Left kidney (tissue), 2 donors: Measurements from ENCODE around the gene HEMGN. TPM values are rescaled to one million over a fixed set of nuclear protein-coding genes. Genes with fewer than 3 reads are reported as not detected.
A peak's percentile ranks its signal among the peaks of the same experiment; 100 is the strongest.
"Not testable (repeated sequence)": the region's sequence is repeated elsewhere in the genome, so short reads cannot be mapped to it uniquely, and the experiment has no call there.

Experiments used
- DNase-seq: peaks from one replicate; pipeline ENCODE4 v3.0.0-alpha.2; 2013
- polyA plus RNA-seq: library from polyadenylated mRNA; unstranded; fragments of 120-200 nt; gene quantifications from one replicate; pipeline ENCODE4 v1.2.1, GENCODE V29; 2013; ENCODE audit not compliant: insufficient read length

Gene HEMGN
- polyA plus RNA-seq, 1 donor: 1.5 TPM

- DNase-seq: no peak
Observed at GRCh38 chr9:97966493-97966892, 28.5 kb upstream of the HEMGN start.

DNA sequence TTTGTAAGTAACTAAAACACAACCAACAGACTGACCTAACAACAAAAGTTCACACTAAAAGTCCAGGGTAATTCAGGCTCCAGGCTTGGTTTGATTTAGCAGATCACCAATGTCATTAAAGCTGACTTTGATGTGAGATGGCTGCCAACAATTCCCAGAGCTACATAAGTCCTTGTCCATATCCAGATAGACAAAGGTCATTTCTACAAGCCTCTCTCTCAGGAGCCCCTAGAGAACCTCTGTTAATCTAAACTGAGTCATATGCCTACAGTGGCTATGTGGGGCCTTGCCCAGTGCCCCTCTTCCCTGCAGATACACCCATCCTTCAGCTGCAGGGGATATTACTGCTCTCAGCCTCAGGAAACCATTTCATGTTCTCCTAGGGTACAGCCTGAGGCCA lies 26.9 kb upstream of the HEMGN start:
- DNase-seq: no peak

DNA sequence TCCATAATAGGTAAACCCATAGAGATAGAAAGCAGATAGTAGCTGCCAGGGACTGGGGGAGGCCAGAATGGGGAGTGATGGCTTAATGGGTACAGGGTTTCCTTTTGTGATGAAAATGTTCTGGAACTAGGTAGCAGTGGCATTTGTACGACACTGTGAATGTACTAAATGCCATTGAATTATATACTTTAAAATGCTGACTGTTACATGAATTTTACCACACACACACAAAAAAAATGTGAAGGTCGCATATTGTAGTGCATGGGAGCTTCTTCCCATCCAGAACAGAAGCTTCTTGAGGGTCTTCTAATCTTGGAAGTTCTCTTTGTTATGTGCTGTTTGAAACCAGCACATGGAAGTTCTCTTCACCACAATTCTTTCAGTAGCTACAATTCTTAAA lies 25.3 kb upstream of the HEMGN start:
- no peak for DNase-seq

DNA sequence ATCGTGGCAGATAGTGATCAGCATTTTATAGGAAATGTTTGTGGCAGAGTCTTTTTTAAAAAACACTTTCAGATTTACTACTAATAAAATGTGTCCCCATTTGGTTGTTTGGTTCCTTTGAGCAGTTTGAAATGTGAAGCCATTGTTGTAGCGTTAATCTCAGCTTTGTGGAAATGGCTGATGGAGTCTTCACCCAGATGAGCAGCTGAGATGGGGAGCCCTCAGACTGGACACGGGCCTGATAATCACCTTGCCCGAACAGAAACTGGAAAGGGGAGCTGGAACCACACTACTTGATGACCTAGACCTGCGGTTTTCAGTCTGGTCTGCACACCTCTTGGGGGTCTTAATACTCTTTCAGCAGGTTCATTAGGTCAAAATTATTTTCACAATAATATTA lies 24.6 kb upstream of the HEMGN start:
- DNase-seq: no peak

GRCh38 chr9:97962136-97962535 lies 24.2 kb upstream of the HEMGN start:
- no peak for DNase-seq

GRCh38 chr9:97961361-97961760 lies 23.4 kb upstream of the HEMGN start:
- DNase-seq: no peak

- DNase-seq: not testable (repeated sequence)
Observed at GRCh38 chr9:97960678-97961328, 22.8 kb upstream of the HEMGN start.

- DNase-seq: no peak
Observed at GRCh38 chr9:97959585-97959984, 21.6 kb upstream of the HEMGN start.

GRCh38 chr9:97958812-97959511 lies 21.0 kb upstream of the HEMGN start:
- no peak for DNase-seq

DNA sequence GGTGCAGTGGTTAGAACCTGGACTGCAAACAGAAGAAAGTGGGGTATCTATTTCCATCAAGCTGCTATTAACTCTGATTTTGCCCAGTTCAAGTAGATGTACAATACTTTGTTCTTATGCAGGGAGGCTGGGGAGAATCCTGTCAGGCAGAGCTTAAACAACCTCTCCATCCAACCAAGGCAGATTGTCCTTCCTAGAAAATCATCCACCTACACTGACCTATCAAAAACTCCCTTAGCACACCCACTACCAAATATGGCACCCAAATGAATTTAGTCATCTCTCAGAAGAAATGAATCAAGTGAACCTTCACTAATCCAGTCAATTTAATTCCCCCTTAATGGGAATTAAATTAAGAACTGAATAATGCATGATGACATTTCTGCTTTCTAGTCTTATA lies 18.4 kb upstream of the HEMGN start:
- DNase-seq: no peak

GRCh38 chr9:97954550-97954989 lies 16.6 kb upstream of the HEMGN start:
- peak; percentile 21 for DNase-seq

DNA sequence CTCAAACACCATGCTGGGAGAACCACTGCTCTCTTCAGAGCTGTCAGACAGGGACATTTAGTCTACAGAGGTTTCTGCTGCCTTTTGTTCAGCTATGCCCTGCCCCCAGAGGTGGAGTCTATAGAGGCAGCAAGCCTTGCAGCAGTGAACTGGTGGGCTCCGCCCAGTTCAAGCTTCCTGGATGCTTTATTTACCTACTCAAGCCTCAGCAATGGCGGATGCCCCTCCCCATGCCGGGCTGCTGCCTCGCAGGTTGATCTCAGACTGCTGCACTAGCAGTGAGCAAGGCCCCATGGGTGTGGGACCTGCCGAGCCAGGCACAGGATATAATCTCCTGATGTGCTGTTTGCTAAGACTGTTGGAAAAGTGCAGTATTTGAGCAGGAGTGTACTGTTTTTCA lies 12.9 kb upstream of the HEMGN start:
- DNase-seq: not testable (repeated sequence)

DNA sequence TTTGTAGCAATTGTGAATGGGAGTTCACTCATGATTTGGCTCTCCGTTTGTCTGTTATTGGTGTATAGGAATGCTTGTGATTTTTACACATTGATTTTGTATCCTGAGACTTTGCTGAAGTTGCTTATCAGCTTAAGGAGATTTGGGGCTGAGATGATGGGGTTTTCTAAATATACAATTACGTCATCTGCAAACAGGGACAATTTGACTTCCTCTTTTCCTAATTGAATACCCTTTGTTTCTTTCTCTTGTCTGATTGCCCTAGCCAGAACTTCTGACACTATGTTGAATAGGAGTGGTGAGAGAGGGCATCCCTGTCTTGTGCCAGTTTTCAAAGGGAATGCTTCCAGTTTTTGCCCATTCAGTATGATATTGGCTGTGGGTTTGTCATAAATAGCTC lies 9.1 kb upstream of the HEMGN start:
- not testable (repeated sequence) for DNase-seq

DNA sequence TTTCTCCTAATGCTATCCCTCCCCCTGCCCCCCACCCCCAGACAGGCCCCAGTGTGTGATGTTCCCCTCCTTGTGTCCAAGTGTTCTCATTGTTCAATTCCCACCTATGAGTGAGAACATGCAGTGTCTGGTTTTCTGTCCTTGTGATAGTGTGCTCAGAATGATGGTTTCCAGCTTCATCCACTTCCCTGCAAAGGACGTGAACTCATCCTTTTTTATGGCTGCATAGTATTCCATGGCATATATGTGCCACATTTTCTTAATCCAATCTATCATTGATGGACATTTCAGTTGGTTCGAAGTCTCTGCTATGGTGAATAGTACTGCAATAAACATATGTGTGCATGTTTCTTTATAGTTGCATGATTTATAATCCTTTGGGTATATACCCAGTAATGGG lies 7.5 kb upstream of the HEMGN start:
- not testable (repeated sequence) for DNase-seq

GRCh38 chr9:97944612-97945011 lies 6.6 kb upstream of the HEMGN start:
- DNase-seq: no peak

- no peak for DNase-seq
Observed at GRCh38 chr9:97943308-97943855, 5.4 kb upstream of the HEMGN start.

GRCh38 chr9:97941323-97941722 lies 3.4 kb upstream of the HEMGN start:
- DNase-seq: no peak

DNA sequence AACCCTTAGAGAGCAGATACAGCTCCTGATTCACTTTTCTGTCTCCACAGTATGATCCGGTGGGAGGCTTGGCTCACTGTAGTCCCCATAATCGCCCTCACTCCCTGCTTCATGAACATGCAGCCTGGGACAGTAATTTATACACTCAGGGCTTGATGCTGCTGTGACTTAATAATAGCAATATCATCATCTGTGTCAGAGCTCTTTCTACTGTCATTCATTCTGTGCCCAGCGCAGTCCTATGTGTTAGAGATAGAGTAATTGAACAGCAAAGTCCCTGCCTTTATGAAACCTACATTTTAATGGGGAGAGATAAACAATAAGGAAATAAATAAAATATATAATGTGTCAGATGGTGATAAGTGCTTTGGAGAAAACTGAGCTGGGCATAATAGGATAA lies 2.8 kb upstream of the HEMGN start:
- DNase-seq: no peak

DNA sequence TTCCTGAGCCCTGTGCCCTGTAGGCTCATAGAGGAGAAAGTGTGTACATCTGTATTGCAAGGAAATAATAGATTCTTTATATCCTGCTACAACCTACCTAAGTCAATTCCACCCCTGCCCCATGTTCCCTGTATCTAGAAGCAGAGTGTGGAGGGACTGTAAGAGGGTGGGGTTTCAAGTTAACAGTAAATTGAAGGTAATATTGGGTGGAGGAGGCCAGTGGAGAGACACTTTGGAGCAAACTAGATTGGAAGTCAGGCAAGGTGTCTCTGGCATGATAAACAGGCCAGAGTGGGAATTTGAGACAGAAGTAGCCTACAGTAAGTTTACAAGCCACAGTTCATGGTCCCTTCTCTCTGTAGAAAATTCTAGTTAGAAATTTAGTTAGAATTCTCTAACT lies 2.3 kb upstream of the HEMGN start:
- no peak for DNase-seq

- DNase-seq: no peak
Observed at GRCh38 chr9:97936998-97937397, 974 bp downstream of the HEMGN start.

DNA sequence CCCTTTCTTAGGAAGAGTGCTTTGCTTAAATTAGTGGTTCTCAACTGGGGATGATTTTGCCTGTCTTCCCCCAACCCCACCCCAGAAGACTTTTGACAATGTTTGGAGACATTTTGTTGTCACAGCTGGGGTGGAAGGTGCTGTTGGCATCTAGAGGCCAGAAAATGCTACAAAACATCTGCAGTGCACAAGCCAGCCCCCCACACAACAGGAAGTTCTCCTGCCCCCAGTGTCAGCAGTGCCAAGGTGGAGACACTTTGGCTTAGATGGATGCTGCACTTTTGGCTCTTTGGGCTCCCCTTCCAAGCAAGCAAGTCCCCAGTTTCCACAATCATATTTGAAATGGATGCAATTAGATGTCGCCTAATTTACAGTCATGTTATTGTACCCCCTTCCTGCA lies 2.7 kb downstream of the HEMGN start:
- no peak for DNase-seq

DNA sequence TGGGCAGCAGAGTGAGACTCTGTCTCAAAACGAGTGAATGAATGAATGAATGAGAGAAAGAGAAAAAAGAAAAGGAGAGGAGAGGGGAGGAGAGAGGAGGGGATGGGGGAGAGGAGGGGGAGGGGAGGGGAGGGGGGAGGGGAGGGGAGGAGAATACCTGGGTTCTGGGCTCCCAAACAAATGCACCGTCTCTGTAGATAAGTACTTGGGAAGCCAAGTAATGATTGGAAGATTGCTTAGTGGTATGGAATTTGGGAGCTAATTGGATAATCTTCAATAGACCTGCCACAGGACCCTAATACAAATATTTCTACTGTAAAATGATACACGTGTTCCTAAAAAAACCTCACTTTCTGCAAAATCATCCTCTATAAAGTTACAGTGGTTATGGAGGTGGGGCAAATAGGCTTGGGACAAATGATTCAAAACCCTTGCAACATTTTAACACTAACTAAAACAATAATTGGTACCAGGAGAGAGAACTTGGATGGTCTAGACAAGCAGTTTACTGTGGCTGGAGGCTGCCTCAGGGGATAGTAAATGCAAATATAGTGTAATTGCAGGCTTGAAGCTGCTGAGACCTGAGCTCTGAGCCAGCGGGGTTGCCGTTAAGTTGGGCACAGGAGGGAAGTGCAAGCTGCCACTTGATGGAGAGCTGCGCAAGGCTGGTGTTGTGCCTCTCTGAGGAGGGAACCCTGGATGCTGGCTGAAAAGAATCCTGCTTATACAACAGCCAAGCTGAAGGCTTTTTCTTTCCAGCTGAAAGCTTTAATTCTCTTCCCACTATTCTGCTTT lies 3.5 kb downstream of the HEMGN start:
- DNase-seq: no peak
